ENCODE data around the gene IBA57. TPM values are rescaled to one million over a fixed set of nuclear protein-coding genes. Genes with fewer than 3 reads are reported as not detected.

The IBA57 gene
- total and polyA plus RNA-seq, 7 donors: 2.9 to 14.0 (median 4.8) TPM

GRCh38 chr1:228231189-228231588 lies 65.6 kb downstream of the IBA57 start:
- no peaks in the 10 kb centered on the region for H3K36me3 ChIP-seq
- TF ChIP-seq POLR2AphosphoS5 (IDR thresholded peaks at IDR 0.05) (no peak), POLR2A (IDR thresholded peaks at IDR 0.05) (no peak)
- TF ChIP-seq, protein P1, sequence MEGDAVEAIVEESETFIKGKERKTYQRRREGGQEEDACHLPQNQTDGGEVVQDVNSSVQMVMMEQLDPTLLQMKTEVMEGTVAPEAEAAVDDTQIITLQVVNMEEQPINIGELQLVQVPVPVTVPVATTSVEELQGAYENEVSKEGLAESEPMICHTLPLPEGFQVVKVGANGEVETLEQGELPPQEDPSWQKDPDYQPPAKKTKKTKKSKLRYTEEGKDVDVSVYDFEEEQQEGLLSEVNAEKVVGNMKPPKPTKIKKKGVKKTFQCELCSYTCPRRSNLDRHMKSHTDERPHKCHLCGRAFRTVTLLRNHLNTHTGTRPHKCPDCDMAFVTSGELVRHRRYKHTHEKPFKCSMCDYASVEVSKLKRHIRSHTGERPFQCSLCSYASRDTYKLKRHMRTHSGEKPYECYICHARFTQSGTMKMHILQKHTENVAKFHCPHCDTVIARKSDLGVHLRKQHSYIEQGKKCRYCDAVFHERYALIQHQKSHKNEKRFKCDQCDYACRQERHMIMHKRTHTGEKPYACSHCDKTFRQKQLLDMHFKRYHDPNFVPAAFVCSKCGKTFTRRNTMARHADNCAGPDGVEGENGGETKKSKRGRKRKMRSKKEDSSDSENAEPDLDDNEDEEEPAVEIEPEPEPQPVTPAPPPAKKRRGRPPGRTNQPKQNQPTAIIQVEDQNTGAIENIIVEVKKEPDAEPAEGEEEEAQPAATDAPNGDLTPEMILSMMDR (IDR thresholded peaks at IDR 0.05): no peak
- intact Hi-C loops (cut with DNase I): no loop called here
- no peak for DNase-seq
- H3K4me1 ChIP-seq: no peaks in the 10 kb centered on the region
- no peaks in the 10 kb centered on the region for H3K27me3 ChIP-seq
- no peak overlapping the region for H3K27ac ChIP-seq
- H3K9me3 ChIP-seq: no peaks in the 10 kb centered on the region
- 90 to 92% methylated on average over 2 of the region's 2 CpGs for WGBS, 2 donors
- H3K4me3 ChIP-seq: no peak overlapping the region

Small RNA genes lying within 50 kb of the gene (small RNA-seq; reads per million reads assigned to genes)
- 0 reads per million in 3 donors for gene AL359510.1

Other genes starting within 250 kb of the IBA57 start
- 10 to 100 TPM in 1 of 4 donors, 1 to 10 TPM in 3; 6.4 to 25.5 (median 8.7) TPM for gene WNT9A, start 217.9 kb upstream of the IBA57 start, total RNA-seq
- gene WNT9A, start 217.9 kb upstream of the IBA57 start, polyA plus RNA-seq: 1 to 10 TPM in 1 of 3 donors, under 1 TPM in 2; 0.23 to 2.8 (median 0.60) TPM
- gene WNT3A, start 158.8 kb upstream of the IBA57 start, total RNA-seq: not detected
- gene WNT3A, start 158.8 kb upstream of the IBA57 start, polyA plus RNA-seq: under 1 TPM in 1 of 3 donors, not detected in 2; 0.01 TPM
- 100 to 1,000 TPM; 212 to 250 (median 225) TPM for gene ARF1, start 83.1 kb upstream of the IBA57 start, total RNA-seq
- 100 to 1,000 TPM; 345 to 482 (median 479) TPM for gene ARF1, start 83.1 kb upstream of the IBA57 start, polyA plus RNA-seq
- gene C1orf35, start 62.5 kb upstream of the IBA57 start, total RNA-seq: 10 to 100 TPM in 3 of 4 donors, 1 to 10 TPM in 1; 7.8 to 18.1 (median 13.0) TPM
- 10 to 100 TPM in 1 of 3 donors, 1 to 10 TPM in 2; 8.8 to 17.9 (median 9.0) TPM for gene C1orf35, start 62.5 kb upstream of the IBA57 start, polyA plus RNA-seq
- gene MRPL55, start 56.5 kb upstream of the IBA57 start, total RNA-seq: 10 to 100 TPM; 62.0 to 90.6 (median 79.3) TPM
- gene MRPL55, start 56.5 kb upstream of the IBA57 start, polyA plus RNA-seq: 10 to 100 TPM; 53.5 to 77.4 (median 58.0) TPM
- gene GUK1, start 25.5 kb upstream of the IBA57 start, total RNA-seq: 100 to 1,000 TPM; 225 to 366 (median 303) TPM
- 100 to 1,000 TPM; 391 to 668 (median 656) TPM for gene GUK1, start 25.5 kb upstream of the IBA57 start, polyA plus RNA-seq
- 1 to 10 TPM; 4.2 to 6.4 (median 4.9) TPM for gene GJC2, start 15.9 kb upstream of the IBA57 start, total RNA-seq
- gene GJC2, start 15.9 kb upstream of the IBA57 start, polyA plus RNA-seq: under 1 TPM in 2 of 3 donors, not detected in 1; 0.60 to 0.99 TPM
- 10 to 100 TPM; 12.1 to 21.0 (median 16.3) TPM for gene OBSCN, start 42.2 kb downstream of the IBA57 start, total RNA-seq
- 10 to 100 TPM in 1 of 3 donors, 1 to 10 TPM in 1, under 1 TPM in 1; 0.92 to 13.1 (median 2.4) TPM for gene OBSCN, start 42.2 kb downstream of the IBA57 start, polyA plus RNA-seq
- gene TRIM11, start 241.0 kb downstream of the IBA57 start, total RNA-seq: 10 to 100 TPM; 11.8 to 19.6 (median 16.0) TPM
- 10 to 100 TPM; 12.0 to 32.9 (median 14.3) TPM for gene TRIM11, start 241.0 kb downstream of the IBA57 start, polyA plus RNA-seq